Measurements from ENCODE around the gene TBCCD1.

Gene TBCCD1

GRCh38 chr3:186564586-186564985 lies 2.6 kb downstream of the TBCCD1 start:
- H3K4me3 ChIP-seq (ENCODE audit: low read length) = no peak overlapping the region
- no peak for DNase-seq (ENCODE audit: low read depth)
- no peak for TF ChIP-seq CTCF (IDR thresholded peaks at IDR 0.05; ENCODE audit: insufficient read depth, low read depth, low read length, missing control alignments)

GRCh38 chr3:186552408-186553031 lies 14.6 kb downstream of the TBCCD1 start:
- H3K4me3 ChIP-seq (ENCODE audit: low read length) = no peak overlapping the region
- TF ChIP-seq CTCF (IDR thresholded peaks at IDR 0.05; ENCODE audit: insufficient read depth, low read depth, low read length, missing control alignments) = no peak
- DNase-seq (ENCODE audit: low read depth) = no peak

GRCh38 chr3:186551387-186551786 lies 15.8 kb downstream of the TBCCD1 start:
- peak; percentile 15 for TF ChIP-seq CTCF (IDR thresholded peaks at IDR 0.05; ENCODE audit: insufficient read depth, low read depth, low read length, missing control alignments)
- DNase-seq (ENCODE audit: low read depth) = peak; percentile 27

GRCh38 chr3:186549497-186549896 lies 17.6 kb downstream of the TBCCD1 start:
- DNase-seq (ENCODE audit: low read depth) = no peak
- no peak for TF ChIP-seq CTCF (IDR thresholded peaks at IDR 0.05; ENCODE audit: insufficient read depth, low read depth, low read length, missing control alignments)
- no peak overlapping the region for H3K4me3 ChIP-seq (ENCODE audit: low read length)

More at GRCh38 chr3:186551387-186551786, 15.8 kb downstream of the TBCCD1 start:
- no peak overlapping the region for H3K4me3 ChIP-seq (ENCODE audit: low read length)

- DNase-seq (ENCODE audit: low read depth) = no peak
- H3K4me3 ChIP-seq (ENCODE audit: low read length) = no peak within 1 kb of the TSS
- TF ChIP-seq CTCF (IDR thresholded peaks at IDR 0.05; ENCODE audit: insufficient read depth, low read depth, low read length, missing control alignments) = no peak
Measured at GRCh38 chr3:186544281-186544680, 22.9 kb downstream of the TBCCD1 start, which contains the start of gene CRYGS. CRYGS (minus strand) TSS chr3:186544380; CDS start chr3:186544326, 54 bp downstream.

GRCh38 chr3:186540835-186541226 lies 26.3 kb downstream of the TBCCD1 start:
- DNase-seq (ENCODE audit: low read depth) = peak; percentile 48
- no peak for TF ChIP-seq CTCF (IDR thresholded peaks at IDR 0.05; ENCODE audit: insufficient read depth, low read depth, low read length, missing control alignments)
- H3K4me3 ChIP-seq (ENCODE audit: low read length) = no peak overlapping the region

Measured in epithelial cell of esophagus (primary cell).